EL (cell line): Measurements from ENCODE around the gene PSMB8.
"Not testable (repeated sequence)": the region's sequence is repeated elsewhere in the genome, so short reads cannot be mapped to it uniquely, and the experiment has no call there.

Experiments
- DNase-seq: peaks from one replicate; pipeline ENCODE4 v3.0.0-alpha.2; 2016

PSMB8 gene

DNA sequence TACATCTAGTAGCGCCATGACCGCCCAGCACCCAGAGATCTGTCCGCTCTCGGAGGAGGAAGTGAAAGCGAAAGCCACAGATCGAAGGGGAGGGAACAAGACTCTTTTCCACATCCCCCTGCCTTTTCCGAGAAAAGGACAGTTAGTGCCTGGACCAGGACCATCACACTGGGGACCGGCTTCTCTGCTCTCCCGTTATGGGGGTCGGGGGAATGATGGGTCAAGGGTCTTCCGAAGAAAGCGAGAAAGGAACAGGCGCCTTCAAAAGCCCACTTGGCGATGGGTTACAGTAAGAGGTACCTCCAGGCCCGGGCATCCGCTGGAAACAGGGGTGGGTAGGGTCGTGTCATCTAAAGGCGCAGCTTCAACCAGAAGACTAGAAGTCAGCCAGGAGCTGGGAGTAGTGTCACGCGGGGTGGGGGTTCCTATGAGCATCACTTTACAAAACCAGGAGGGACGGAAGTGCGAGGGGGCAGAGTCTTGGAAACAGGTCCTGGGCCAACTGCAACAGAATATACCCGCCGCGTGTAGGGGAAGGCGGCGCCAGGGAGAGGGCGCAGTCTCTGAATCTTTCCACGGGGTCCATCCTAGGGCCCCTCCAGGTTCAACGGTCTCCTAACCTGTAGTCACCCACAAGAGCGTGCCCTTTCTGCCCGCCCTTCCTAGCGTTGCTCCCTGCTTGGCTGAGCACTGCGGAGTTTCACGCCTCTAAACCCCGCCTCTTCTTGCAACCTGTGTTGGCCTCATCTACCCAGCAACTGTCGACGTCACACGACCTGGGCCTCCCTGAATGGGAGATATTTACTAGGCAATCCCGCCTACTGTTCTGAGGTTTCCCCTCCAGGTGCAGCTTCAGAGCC is at the start of gene PSMB8:
Gene PSMB8, minus strand, starts transcription at position 69 of the 860 bp plus-strand sequence. Its CDS starts 51 bp downstream, at position 18.
- peak; percentile 95 for DNase-seq

DNA sequence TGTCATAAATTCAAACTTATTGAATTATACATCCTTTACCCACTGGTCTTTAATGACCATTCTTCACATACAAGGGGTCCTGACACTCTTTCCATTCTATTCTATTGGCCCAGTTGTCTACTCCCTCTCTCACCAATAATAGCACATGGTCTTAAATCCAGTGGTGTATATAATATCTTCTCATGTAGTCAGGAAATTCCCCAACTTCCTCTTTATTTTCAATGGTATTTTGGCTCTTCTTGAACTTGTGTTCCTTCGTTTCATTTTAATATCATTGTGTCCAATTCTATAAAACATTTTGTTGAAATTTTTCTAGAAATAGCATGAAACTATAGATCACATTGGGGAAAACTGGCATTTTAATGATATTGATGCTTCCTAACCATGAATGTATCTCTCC is 47.0 kb upstream of the PSMB8 start:
- no peak for DNase-seq

DNA sequence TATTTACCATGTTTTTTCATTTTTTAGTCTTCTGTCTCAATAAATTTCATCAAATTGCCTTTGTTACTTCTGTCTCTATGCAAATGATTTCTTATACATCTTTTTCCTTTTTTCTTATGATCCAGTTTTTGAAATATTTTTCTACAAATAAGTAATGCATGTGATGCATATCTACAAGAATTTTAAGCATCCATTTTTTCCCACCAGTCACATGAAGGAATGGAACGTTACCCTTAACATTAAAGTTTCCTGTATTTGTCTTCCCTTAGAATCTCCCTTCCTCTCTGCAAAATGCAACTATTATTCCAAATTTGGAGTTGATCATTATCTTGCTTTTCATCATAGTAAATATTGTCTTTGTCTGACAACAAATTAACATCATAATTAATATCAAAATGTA is 45.7 kb upstream of the PSMB8 start:
- no peak for DNase-seq

DNA sequence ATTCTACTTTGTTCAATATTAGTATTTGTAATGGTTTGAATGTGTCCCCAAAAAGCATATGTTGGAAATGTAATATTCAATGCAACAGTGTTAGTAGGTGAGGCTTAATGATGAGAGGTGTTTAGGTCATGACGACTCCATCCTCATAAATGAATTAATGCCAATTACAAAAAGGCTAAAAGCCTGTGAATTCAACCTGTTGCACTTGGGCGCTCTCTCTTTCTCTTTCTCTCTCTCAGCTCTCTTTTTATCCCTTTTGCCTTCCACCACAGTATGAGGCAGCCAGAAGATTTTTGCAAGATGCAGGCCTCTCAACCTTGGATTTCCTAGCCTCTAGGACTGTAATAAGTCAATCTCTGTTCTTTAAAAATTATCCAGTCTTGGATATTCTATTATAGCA is 44.7 kb upstream of the PSMB8 start:
- no peak for DNase-seq

DNA sequence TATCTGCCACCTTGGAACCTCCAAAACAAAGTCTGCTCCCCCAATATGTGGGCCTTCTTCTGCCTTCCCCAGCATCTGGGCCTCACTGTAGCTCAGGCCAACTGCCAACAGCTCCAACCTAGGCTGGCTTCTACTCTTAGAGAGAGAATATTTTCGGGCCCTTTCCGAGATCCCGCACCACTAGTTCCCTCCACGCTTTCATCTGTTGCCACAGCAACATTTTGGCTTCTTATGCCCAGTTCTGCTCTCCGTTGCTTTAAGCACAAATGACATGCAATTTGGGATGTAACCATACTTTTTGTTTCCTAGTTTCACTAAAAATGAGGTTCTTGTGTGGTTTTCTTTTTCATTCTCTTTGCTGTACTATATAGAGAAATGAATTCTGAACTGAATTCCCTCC is 43.8 kb upstream of the PSMB8 start:
- DNase-seq: no peak

DNA sequence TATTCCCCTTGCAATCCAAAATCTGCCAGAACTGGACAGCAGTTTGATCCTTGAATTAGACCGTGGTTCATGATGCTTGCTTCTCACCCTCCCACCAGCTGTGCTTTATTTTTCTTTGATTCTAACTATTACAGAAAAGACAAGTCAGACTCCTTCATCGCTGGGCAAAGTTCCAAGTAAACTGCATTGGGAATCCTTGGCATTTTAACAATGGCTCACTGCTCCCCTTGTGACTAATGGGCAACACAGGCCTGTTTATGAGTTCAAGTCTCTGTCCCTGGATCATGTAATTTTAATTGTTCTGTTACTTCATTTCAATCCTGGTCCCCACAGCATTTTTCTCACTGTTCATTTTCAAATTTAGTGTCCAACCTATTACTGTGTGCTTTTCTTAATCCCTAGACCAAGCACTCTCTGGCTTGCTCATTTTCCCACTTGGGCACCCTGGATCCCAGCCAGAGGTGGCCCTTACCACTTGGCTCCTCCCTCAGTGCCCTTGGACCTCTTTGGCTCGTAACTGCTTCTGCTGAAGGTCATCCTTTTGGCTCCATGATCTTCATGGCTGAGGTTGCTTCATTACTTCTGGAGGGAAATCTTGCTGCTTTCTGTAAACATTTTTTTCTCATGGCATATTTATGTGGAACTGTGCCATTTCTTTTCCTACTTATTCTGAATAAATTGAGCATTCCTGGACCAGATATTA is 43.0 kb upstream of the PSMB8 start:
- peak; percentile 94 for DNase-seq

DNA sequence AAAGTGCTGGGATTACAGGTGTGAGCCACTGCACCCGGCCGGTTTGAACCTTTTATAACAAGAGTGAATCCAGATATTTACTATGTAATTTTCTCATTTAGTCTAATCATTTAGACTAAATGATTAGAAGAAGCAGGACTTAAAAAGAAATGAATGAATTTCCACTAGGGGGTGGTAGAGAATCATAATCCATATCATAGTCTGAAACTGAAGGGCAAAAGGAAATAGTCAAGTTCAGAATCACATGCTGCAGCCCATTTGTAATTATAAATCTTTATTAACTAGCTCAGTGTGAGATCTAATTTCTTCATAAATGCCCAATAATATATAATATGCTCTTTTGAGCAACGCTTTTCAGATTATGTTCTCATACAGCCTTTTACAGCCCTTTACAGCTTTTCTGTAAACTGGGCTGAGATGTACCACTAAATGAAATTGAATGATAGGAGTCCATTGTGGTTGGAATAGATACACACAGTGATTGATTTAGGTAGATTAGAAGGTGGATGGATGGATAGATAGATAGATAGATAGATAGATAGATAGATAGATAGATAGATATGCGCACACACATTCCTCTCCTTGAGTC is 41.9 kb upstream of the PSMB8 start:
- DNase-seq: peak; percentile 68

DNA sequence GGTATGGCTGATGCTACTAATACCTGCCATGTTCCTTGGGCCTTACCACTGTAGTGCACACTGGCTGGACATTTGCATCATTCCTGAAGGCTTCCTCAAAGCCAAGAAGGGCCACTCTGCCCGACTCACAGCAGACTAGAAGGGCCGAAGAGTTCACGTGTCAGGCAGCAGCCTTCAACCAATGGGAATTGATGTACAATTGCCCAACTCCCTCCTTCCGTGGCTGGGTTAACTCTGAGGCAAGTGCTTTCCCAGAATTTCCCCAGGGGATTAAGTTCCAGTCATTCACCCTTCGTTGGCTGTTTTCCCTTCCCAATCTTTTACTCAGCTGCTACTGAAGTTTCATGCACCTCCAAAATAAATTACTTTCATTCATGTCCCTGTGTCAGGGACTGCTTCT is 39.9 kb upstream of the PSMB8 start:
- peak; percentile 53 for DNase-seq

DNA sequence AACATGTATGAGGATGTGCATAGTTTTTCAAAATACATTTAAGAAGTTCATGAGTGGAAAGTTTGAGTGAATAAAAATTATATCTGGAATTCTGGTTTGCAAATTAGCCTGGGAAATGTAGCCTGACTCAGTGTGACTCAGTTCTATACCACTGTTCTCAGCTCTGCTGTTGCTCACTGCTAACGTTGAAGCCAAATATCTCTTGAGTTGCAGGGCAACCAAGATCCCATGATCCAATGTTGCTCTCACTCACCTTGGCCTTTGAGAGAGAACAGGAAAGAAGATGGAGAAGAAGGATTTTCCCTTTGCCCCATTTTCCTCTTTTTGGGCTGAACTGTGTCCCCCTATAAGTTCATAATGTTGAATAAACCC is 39.0 kb upstream of the PSMB8 start:
- peak; percentile 43 for DNase-seq

DNA sequence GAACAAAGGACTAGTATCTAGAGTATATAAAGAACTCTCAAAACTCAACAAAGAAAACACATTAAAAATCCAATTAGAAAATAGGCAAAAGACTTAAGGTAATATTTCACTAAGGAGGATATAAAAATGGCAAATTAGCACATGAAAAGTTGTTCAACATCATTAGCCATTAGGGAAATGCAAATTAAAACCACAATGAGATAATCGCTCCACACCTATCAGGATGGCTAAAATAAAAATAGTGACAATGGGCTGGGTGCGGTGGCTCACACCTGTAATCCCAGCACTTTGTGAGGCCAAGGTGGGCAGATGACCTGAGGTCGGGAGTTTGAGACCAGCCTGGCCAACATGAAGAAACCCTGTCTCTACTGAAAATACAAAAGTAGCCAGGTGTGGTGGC is 37.1 kb upstream of the PSMB8 start:
- DNase-seq: not testable (repeated sequence)

DNA sequence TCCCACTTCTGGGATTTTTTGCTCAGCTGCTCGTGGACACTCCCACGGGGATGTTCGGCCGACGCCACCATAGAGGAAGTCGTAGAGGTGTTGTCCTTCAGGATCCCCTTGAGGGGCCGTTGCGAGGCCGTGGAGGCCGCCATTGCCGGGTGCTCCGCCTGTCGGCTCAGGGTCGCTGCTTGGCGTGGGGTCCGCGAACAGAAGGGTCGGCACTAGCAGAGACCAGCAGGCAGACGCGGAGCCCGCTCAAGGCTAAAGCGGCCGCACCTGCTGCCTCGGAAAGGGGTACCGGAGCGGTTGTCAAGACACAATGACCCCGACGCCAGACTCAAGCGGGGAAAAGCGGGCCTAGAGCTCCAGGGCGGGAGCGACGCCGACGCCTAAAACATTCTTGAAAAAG is 35.8 kb upstream of the PSMB8 start:
- no peak for DNase-seq

DNA sequence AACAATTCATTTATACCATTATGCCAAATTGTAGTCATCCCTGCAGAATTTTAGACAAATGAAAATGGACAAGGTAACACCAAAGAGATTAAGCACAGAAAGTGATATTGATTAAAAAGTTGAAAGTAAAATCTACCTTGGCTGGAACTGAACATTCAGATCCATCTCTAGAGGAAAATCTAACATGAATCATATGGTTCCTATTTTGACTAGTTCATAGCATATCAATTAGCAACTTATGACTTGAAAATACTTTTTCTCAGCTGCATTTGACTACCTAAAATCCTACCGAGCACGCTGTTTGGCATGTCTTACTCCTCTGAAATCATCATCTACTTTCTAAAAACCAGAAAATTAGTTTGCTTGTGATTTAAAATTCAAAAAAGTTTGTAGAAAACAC is 32.8 kb upstream of the PSMB8 start:
- no peak for DNase-seq

DNA sequence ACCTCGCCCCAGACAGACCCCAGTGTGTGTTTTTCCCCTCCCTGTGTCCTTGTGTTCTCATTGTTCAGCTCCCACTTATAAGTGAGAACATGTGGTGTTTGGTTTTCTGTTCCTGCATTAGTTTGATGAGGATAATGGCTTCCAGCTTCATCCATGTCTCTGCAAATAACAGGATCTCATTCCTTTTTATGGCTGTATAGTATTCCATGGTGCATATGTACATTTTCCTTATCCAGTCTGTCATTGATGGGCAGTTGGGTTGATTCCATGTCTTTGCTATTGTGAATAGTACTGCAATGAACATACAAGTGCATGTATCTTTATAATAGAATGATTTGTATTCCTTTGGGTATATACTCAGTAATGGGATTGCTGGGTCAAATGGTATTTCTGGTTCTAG is 30.1 kb upstream of the PSMB8 start:
- DNase-seq: not testable (repeated sequence)

DNA sequence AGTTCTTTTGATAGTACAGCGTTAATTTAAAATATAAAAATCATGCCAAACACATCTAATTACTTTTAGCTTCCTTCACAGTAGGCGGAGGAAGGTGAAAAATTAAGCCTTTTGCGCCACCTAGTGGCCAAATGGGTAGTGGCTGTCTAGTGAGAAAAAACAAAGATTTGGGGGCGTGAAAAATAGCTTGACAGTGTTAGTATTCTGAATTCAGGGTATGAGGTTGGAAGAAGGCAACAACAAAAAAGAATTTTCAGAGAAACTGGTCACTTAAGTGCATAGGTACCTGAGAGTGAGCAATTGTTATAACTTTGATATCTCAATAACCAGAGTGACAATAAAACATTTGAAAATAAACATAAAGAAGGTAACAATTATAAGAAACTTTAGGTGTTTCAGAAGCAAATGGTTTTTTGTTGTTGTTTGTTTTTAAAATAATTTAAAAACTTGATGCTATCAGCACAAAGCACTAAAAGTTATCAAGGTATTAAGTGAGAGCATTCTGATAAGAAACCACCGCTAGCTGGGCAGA is 24.5 kb upstream of the PSMB8 start:
- DNase-seq: peak; percentile 77

DNA sequence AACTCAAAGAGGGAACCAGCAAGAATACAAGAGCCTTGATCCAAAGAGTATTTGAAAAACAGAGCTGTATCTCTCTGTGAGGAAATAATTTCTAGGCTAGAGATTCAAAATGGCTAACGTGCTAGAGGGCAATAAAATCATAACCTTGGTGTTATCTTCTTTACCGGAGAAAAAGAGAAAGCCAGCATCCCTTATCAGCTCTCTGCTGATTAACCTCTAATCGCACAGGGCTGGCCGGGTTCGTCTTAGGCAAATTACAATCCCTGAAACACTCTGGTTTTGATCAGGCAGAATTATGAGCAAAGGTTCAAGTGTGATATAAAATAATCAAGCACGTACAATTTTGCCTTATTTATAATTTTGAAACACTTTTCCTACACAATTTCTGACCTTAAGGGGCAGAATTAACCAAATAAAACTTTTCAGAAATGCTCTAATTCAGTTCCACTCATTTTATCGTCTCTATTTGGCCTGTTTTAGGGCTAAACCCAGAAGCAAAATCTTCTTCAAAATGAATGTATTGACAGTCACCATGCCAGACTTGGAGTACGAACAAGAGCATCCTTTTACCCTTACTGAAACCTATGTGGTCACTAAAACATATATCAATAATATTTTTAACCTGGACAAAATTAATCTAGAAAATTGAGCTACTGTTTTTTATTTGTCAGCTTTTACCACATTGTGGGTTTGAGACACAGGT is 23.9 kb upstream of the PSMB8 start:
- DNase-seq: no peak

DNA sequence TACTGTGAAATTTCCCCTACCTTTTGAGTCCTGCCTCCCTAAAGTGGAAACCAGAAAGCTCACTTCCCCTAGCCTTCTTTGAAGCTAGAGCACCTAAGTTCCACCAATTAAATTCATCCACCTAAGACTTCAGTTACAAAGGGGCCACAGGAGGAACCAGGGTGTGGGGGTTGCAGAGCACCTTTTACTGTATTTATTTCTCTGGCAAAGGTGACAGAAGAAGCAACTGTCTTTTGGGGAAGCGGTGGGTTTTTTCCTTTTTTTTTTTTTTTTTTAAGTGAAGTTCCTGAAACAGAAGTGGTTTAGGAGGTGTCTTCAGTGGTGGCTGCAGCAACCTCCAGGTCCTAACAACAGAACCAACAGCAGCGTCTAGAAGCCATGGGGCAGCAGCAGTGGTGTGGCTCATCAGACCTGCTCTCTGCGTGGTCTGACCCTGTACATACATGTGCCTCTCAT is 23.2 kb upstream of the PSMB8 start:
- DNase-seq: no peak

DNA sequence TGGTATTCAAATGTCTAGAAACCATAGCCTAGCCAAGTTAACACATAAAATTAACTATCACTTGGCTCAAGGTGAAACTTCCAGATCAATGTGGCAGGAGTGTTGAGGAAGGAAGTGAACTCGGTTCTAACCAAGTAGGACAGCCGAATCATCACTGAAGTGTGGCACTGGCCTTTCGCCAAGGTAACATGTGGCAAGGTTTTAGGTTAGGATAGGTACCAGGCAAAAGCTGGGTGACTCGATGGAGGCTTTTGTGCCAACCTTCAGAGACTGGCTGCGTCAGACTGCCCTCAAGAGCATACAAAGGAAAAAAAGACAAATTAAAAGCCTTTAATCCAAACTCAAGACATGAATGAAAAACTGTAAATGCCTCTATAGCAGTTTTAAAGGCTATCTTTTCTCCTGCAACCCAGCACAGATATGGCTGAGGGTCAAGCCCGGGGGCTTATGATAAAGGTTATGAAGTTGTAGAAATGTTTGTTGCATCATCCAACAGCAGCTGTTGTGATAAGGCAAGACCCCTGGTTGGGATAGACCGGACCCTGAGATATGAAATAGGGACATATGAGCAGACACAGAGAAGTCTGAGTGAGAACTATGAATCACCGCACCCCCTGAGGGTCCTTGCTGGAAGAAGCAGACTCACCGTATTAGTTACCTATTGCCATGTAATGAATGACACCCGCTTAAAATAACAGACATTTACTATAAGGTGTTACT is 22.0 kb upstream of the PSMB8 start:
- DNase-seq: no peak

DNA sequence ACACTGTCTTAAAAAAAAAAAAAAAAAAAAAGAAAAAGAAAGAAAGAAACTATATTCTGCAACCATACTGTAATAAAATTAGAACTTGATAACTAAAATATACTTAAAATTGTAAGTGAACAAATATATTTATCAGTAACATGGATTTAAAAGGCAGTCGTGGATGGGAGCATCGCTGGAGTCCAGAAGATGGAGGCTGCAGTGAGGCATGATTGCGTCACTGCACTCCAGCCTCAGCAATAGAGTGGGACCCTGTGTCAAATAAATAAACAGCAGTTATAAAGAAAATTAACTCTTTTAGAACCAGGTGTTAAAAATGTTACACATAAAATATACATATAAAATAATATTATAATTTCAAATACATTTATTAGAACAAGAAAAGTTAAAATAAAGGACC is 18.9 kb upstream of the PSMB8 start:
- DNase-seq: no peak

DNA sequence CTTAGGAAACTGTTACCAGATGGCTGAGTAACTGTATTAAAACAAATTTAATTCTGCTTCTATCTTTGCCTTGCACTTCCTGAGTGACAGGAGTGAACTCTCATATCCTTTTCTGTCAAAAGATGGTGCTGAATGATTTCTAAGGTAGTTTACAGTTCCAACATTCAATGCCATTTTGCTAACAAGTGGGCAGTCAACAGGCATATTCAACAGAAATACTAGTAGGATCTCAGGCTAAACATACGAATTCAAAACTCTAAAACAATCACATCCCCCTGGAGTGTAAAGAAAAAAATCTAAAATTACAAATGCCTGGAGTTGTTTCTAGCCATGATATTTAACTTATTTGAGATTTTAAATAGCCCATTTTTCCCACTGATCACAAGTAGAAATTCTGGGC is 16.8 kb upstream of the PSMB8 start:
- no peak for DNase-seq

DNA sequence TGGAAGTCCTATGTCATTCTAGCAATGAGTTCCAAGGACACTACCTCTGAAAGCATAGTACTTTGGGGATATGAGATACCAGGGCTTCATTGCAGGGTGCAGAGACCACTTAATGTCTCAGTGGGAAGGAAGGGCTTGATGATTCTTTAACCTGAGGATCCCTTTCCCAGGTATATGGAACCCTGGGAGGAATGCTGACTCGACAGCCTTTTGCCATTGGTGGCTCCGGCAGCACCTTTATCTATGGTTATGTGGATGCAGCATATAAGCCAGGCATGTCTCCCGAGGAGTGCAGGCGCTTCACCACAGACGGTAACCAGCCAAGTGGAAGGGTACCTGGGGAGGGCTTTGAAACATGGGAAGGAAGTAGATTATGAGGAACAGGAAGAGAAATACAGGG is 14.3 kb upstream of the PSMB8 start:
- no peak for DNase-seq

DNA sequence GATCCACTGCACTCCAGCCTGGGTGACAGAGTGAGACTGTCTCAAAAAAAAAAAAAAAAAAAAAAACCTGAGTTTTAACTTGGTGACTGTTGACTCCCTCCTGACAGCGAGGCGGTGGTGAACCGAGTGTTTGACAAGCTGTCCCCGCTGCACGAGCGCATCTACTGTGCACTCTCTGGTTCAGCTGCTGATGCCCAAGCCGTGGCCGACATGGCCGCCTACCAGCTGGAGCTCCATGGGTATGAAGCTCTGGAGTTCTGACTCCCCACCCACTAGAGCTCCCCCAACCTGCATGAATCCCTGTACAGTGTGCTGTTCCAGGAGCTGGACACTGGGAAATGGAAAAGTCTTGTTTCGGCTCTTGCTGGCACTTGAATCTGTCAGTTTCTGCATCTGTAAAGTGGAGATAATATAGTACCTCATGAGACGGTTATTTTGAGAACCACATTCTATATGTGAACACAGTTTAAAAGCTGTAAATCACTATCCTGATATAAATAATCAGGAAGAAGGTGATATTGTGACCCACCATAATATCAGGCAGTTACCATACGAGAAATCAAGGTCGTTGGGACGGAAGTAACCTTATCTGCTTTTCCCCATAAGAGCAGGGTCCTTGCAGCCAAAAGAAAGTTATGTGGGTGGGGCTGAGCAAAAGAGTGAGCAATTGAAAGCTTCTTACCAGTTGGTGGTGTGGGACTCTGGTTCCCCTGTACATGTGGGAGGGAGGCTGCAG is 13.5 kb upstream of the PSMB8 start:
- DNase-seq: no peak
